WERI-Rb-1 (cell line): ENCODE measurements around the gene SNRNP35.

Experiments
- DNase-seq: peaks from one replicate; pipeline ENCODE4 v3.0.0-alpha.2; 2020
- H3K27ac ChIP-seq: fragments of 250-450 bp; sonication (Bioruptor Pico); 2 replicates; pipeline ENCODE4 v1.5.1; 2020; ENCODE audit warnings: mild to moderate bottlenecking, moderate library complexity
- H3K27me3 ChIP-seq: fragments of 250-450 bp; sonication (Bioruptor Pico); 2 replicates; pipeline ENCODE4 v1.5.1; 2021; ENCODE audit warnings: mild to moderate bottlenecking, low read depth, moderate library complexity; ENCODE audit not compliant: insufficient read depth, severe bottlenecking
- H3K36me3 ChIP-seq: fragments of 250-450 bp; sonication (Bioruptor Pico); 2 replicates; pipeline ENCODE4 v1.5.1; 2020; ENCODE audit warnings: mild to moderate bottlenecking, moderate library complexity
- H3K4me3 ChIP-seq: 2 replicates; pipeline ENCODE4 v1.5.1; 2011; ENCODE audit warnings: low read depth, mild to moderate bottlenecking, control low read depth, low read length
- H3K9me3 ChIP-seq: fragments of 250-450 bp; sonication (Bioruptor Pico); 2 replicates; pipeline ENCODE4 v1.5.1; 2021; ENCODE audit warnings: mild to moderate bottlenecking, moderate library complexity; ENCODE audit not compliant: severe bottlenecking
- CTCF ChIP-seq: IDR thresholded peaks from 2 replicates; pipeline ENCODE4 v1.5.1; 2011; ENCODE audit warnings: low read depth, mild to moderate bottlenecking, control low read depth, inconsistent platforms, low read length

Gene SNRNP35

GRCh38 chr12:123441523-123442164 is 16.3 kb upstream of the SNRNP35 start:
- Histone ChIP-seq H3K27me3 (no peaks in the 10 kb centered on the region), H3K27ac (no peak overlapping the region), H3K36me3 (no peaks in the 10 kb centered on the region), H3K4me3 (no peak overlapping the region), H3K9me3 (no peaks in the 10 kb centered on the region)
- no peak for DNase-seq
- TF ChIP-seq CTCF = no peak

GRCh38 chr12:123442774-123443173 is 15.2 kb upstream of the SNRNP35 start:
- H3K4me3 ChIP-seq = no peak overlapping the region
- no peaks in the 10 kb centered on the region for H3K27me3 ChIP-seq
- no peak for DNase-seq
- H3K27ac ChIP-seq = no peak overlapping the region
- H3K36me3 ChIP-seq = no peaks in the 10 kb centered on the region
- TF ChIP-seq CTCF = no peak
- no peaks in the 10 kb centered on the region for H3K9me3 ChIP-seq

DNA sequence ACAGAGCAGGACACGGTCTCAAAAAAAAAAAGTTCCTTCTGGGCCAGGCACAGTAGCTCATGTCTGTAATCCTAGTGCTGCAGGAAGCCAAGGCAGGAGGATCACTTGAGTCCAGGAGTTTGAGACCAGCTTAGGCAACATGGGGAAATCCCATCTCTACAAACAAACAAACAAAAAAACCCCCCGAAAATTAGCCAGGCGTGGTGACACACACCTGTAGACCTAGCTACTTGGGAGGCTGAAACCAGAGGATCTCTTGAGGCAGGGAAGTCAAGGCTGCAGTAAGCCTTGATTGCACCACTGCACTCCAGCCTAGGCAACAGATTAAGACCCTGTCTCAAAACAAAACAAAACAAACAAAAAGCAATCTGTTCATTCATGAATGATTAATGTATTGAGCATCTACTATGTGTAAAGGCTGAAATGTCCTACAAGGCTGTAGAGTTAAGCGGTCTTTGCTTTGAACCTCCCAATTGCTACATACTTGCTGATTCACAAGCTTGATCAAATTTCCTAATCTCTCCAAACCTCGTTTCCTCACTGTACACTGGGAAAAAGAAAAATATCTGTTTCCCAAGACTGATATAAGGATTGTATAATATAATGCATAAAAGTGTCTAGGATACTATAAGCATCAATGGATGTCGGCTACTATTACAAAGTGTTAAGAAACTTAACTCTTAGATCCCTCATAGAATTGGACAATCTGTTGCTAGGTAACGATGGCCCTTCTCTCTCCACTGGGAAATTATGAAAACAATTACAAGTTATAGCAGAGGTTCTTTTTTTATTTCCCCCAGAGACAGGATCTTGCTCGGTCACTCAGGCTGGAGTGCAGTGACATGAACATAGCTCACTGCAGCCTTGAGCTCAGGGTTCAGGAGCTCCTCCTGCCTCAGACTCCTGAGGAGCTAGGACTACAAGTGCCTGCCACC is 13.6 kb upstream of the SNRNP35 start:
- no peaks in the 10 kb centered on the region for H3K27me3 ChIP-seq
- DNase-seq = no peak
- H3K27ac ChIP-seq = no peak overlapping the region
- no peaks in the 10 kb centered on the region for H3K9me3 ChIP-seq
- no peak for TF ChIP-seq CTCF
- H3K36me3 ChIP-seq = no peaks in the 10 kb centered on the region
- no peak overlapping the region for H3K4me3 ChIP-seq

DNA sequence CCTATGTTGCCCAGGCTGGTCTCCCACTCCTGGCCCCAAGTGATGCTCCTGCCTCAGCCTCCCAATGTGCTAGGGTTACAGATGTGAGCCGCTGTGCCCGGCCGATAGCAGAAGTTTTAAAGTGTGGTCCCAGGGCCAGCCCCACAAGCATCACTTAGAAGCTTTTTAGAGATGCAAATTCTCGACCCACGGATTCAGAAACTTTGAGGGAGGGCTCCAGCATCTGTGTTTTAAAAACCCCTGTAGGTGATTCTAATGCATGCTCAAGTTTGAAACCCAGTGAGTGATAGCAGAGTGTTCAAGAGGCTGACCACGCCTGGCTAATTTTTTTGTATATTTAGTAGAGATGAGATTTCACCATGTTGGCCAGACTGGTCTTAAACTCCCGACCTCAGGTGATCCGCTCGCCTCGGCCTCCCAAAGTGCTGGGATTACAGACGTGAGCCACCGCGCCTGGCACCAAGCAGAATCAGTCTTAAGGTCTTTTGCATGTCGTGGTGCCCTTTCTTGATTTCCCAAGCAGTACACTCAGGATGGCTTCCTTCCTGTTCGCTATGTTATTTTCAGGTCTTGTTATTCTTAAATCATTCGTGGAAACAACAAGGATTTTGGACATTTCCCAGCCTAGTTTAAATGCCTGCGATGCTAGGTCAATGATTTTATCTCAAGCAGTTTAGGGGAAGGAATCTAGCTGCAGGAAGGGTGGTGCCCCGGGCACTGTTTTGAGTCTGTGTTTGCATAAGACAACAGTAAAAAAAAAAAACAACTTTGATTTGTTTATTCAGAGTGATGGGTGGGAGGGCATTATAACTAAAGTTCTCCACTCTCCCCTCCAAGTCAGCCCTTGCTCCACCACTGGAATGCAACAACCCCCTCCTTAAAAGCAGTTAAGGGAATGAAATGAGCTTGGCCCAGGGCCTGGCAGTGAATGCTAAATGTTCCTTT is 12.3 kb upstream of the SNRNP35 start:
- no peak for TF ChIP-seq CTCF
- no peak overlapping the region for H3K27ac ChIP-seq

DNA sequence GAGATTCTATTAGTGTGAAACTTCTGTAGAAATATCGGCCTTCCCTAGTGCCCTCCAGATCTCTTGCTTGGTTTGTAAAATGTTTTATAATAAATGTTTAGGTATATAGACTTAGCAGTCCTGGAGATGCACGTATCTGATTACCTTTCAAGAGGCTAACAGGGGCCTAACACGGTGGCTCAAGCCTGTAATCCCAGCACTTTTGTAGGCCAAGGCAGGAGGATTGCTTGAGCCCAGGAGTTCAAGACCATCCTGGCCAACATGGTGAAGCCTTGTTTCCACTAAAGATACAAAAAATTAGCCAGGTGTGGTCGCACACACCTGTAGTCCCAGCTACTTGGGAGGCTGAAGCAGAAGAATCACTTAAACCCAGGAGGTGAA is 11.6 kb upstream of the SNRNP35 start:
- Histone ChIP-seq H3K9me3 (no peaks in the 10 kb centered on the region), H3K27me3 (no peaks in the 10 kb centered on the region), H3K4me3 (no peak overlapping the region), H3K36me3 (no peaks in the 10 kb centered on the region), H3K27ac (no peak overlapping the region)
- no peak for TF ChIP-seq CTCF
- no peak for DNase-seq

More for the DNA sequence above, 12.3 kb upstream of the SNRNP35 start:
- Histone ChIP-seq H3K9me3 (no peaks in the 10 kb centered on the region), H3K4me3 (no peak overlapping the region), H3K36me3 (no peaks in the 10 kb centered on the region), H3K27me3 (no peaks in the 10 kb centered on the region)
- DNase-seq = no peak
